Sigmoid colon (tissue), 7 donors: Measurements from ENCODE around the gene DLG1. TPM values are rescaled to one million over a fixed set of nuclear protein-coding genes. Genes with fewer than 3 reads are reported as not detected.

Experiments
- DNase-seq: peaks from one replicate; pipeline ENCODE4 v3.0.0-alpha.2; 2019
- H3K27ac ChIP-seq, 4 donors: fragments of 200-600 bp; sonication (generic); one replicate each; pipeline ENCODE4 v1.5.1; 2016 to 2019; ENCODE audit warnings: mild to moderate bottlenecking in 1 of 4
- H3K27me3 ChIP-seq, 3 donors: fragments of 200-600 bp; sonication (generic); one replicate each; pipeline ENCODE4 v1.5.1; 2019; ENCODE audit warnings: mild to moderate bottlenecking in 1 of 3
- H3K36me3 ChIP-seq, 4 donors: fragments of 200-600 bp; sonication (generic); one replicate each; pipeline ENCODE4 v1.5.1; 2016 to 2019
- H3K4me1 ChIP-seq, 4 donors: fragments of 200-600 bp; sonication (generic); one replicate each; pipeline ENCODE4 v1.5.1; 2017 to 2019
- H3K4me3 ChIP-seq, 4 donors: fragments of 200-600 bp; sonication (generic); one replicate each; pipeline ENCODE4 v1.5.1; 2017 to 2019; ENCODE audit warnings: mild to moderate bottlenecking in 2 of 4, moderate library complexity in 1 of 4
- H3K9me3 ChIP-seq, 4 donors: fragments of 200-600 bp in 3 of 4; sonication (generic) in 3 of 4; one replicate each; pipeline versions ENCODE4 v1.5.1 to v1.6.1; 2013 to 2019
- EP300 ChIP-seq, 4 donors: sonication (generic); formaldehyde crosslinking; IDR thresholded peaks; one replicate each; pipeline ENCODE4 v1.6.1; 2017; ENCODE audit warnings: antibody characterized with exemption in 4 of 4
- POLR2A ChIP-seq, 2 donors: fragments of 450-650 bp; IDR thresholded peaks; one replicate each; pipeline ENCODE4 v1.6.1; 2016; ENCODE audit warnings: antibody characterized with exemption in 2 of 2, mild to moderate bottlenecking in 2 of 2, moderate library complexity in 2 of 2
- POLR2AphosphoS5 ChIP-seq, 4 donors: sonication (generic); formaldehyde crosslinking; IDR thresholded peaks; one replicate each; pipeline ENCODE4 v1.6.1; 2017; ENCODE audit warnings: antibody characterized with exemption in 4 of 4
- WGBS, 2 donors: extraction: QIAGEN DNeasy Blood & Tissue Kit; methylation state at CpG; one replicate each; pipeline ENCODE4 v1.1.7; 2013; 5-methylcytosine and 5-hydroxymethylcytosine counted together
- intact Hi-C: fragments of 100-400 bp; cut with DNase I; formaldehyde crosslinking; loops from one replicate; pipeline ENCODE4 v1.15.1; 2023
- polyA plus RNA-seq, 3 donors: library from polyadenylated mRNA; stranded (reverse); fragments of 200-250 nt; gene quantifications; one replicate each; pipeline ENCODE4 v1.2.3, GENCODE V29; 2013
- total RNA-seq, 4 donors: library from RNA; depleted of rRNA; stranded (reverse); fragments of >200 nt; gene quantifications; one replicate each; pipeline ENCODE4 v1.1.0, GENCODE V29; 2016
- TF ChIP-seq, protein P1 (sequence below), 4 experiments: fragments of 450-650 bp in 3 of 4; fragments of 200-600 bp in 1 of 4; IDR thresholded peaks; one replicate each; pipeline ENCODE4 v1.5.1; 2016 to 2019; ENCODE audit warnings: antibody characterized with exemption in 4 of 4, mild to moderate bottlenecking in 3 of 4, moderate library complexity in 2 of 4
- donor health status: healthy with polysubstance abuse.
- donor health status: Bipolar disorder and iron deficiency.
- donor health status: healthy.

DLG1 gene
- 10 to 100 TPM; 62.6 to 71.0 (median 66.9) TPM for total RNA-seq
- polyA plus RNA-seq = 10 to 100 TPM; 30.6 to 83.7 (median 31.9) TPM

DNA sequence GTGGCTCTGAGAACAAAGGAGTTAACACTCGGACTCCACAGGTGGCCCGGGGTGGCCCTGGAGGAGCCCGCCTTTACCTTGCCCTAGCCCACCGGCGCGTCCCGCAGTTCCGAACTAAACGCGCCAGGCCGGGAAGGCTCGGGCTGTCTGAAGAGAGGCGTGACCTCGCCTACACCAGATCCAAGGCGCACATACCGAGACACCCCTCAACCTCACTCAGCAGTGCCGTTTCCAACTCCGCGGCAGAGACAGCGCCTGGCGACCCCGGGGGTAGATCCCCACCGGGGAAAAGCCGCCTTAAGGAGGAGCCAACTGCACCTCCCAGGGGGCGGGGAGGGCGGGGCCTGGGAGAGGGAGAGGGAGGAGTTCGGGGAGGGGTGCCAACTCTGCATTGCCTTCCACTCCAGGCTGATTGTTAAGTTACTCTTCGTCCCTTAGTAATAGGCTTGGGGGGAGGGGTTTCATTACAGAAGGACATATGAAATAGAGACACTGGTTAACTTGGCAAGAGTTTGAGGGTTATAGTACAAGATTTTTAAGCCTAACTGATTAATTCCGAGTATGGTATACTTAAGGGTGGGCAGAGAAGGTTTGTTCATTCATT is at the start of gene DLG1:
Gene DLG1, minus strand, starts transcription at position 272 of the 604 bp plus-strand sequence. CDS start 1,408 bp downstream, outside the sequence.
- H3K27ac ChIP-seq = peak within 1 kb of the TSS; percentile 88 to 95 (median 93)
- intact Hi-C loops = loop anchor here (5.0 kb wide), 2 partner anchors 54 to 79 kb away; no protein-coding TSS in a partner anchor
- DNase-seq = peak; percentile 93
- no peaks in the 10 kb centered on the region for H3K9me3 ChIP-seq
- H3K4me1 ChIP-seq = peaks cover 0 to 34% (median 21%) of the 10 kb centered on the region in 4 donors
- TF ChIP-seq EP300 (IDR thresholded peaks at IDR 0.05) (no peak), POLR2AphosphoS5 (IDR thresholded peaks at IDR 0.05) (peak in 3 of 4 donors; percentile 55 to 87 (median 73)), POLR2A (IDR thresholded peaks at IDR 0.05) (peak; percentile 38 to 69)
- TF ChIP-seq, protein P1, sequence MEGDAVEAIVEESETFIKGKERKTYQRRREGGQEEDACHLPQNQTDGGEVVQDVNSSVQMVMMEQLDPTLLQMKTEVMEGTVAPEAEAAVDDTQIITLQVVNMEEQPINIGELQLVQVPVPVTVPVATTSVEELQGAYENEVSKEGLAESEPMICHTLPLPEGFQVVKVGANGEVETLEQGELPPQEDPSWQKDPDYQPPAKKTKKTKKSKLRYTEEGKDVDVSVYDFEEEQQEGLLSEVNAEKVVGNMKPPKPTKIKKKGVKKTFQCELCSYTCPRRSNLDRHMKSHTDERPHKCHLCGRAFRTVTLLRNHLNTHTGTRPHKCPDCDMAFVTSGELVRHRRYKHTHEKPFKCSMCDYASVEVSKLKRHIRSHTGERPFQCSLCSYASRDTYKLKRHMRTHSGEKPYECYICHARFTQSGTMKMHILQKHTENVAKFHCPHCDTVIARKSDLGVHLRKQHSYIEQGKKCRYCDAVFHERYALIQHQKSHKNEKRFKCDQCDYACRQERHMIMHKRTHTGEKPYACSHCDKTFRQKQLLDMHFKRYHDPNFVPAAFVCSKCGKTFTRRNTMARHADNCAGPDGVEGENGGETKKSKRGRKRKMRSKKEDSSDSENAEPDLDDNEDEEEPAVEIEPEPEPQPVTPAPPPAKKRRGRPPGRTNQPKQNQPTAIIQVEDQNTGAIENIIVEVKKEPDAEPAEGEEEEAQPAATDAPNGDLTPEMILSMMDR (IDR thresholded peaks at IDR 0.05) = no peak
- 0 to 1% methylated on average over 29 of the region's 29 CpGs for WGBS, 2 donors
- H3K36me3 ChIP-seq = peaks cover 0 to 15% (median 0%) of the 10 kb centered on the region in 4 donors
- H3K27me3 ChIP-seq = no peaks in the 10 kb centered on the region
- peak within 1 kb of the TSS; percentile 74 to 95 (median 92) for H3K4me3 ChIP-seq

DNA sequence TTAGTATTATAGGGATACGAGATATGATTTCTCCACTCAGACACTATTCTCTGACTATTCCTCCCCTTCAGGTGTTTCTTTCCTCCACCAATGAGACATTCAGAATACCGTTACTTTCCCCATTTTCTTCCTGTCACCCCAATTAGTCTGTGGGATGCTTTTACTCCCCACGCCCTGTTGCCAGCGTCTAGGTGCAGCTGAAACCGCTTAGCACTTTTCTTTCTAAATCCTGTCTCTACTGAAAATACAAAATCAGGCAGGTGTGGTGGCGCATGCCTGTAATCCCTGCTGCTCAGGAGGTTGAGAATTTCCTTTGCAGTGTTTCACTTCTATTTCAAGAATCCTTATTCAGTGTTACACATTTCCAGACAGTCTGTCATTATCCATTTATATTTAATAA is 49.6 kb upstream of the DLG1 start:
- peaks cover 0 to 16% (median 14%) of the 10 kb centered on the region in 4 donors for H3K4me1 ChIP-seq
- no peak for DNase-seq
- no peak overlapping the region for H3K4me3 ChIP-seq
- 95 to 96% methylated on average over 6 of the region's 6 CpGs for WGBS, 2 donors
- no peak overlapping the region for H3K27ac ChIP-seq
- H3K27me3 ChIP-seq = no peaks in the 10 kb centered on the region
- TF ChIP-seq POLR2AphosphoS5 (IDR thresholded peaks at IDR 0.05) = no peak
- TF ChIP-seq POLR2A (IDR thresholded peaks at IDR 0.05) = no peak
- TF ChIP-seq EP300 (IDR thresholded peaks at IDR 0.05) = no peak
- TF ChIP-seq, protein P1 (IDR thresholded peaks at IDR 0.05) = no peak
- no peaks in the 10 kb centered on the region for H3K9me3 ChIP-seq
- intact Hi-C loops = no loop called here
- no peaks in the 10 kb centered on the region for H3K36me3 ChIP-seq

GRCh38 chr3:197345390-197345789 is 47.0 kb upstream of the DLG1 start:
- no peak for TF ChIP-seq EP300 (IDR thresholded peaks at IDR 0.05)
- Histone ChIP-seq H3K9me3 (no peaks in the 10 kb centered on the region), H3K36me3 (no peaks in the 10 kb centered on the region), H3K4me1 (no peaks in the 10 kb centered on the region), H3K27me3 (no peaks in the 10 kb centered on the region), H3K27ac (no peak overlapping the region), H3K4me3 (no peak overlapping the region)
- DNase-seq = no peak
- WGBS, 2 donors = 85 to 89% methylated on average over 4 of the region's 4 CpGs
- intact Hi-C loops = no loop called here

- Histone ChIP-seq H3K36me3 (no peaks in the 10 kb centered on the region), H3K4me3 (no peak overlapping the region), H3K27me3 (no peaks in the 10 kb centered on the region), H3K9me3 (no peaks in the 10 kb centered on the region), H3K27ac (no peak overlapping the region), H3K4me1 (no peaks in the 10 kb centered on the region)
- WGBS, 2 donors = 91 to 95% methylated on average over 11 of the region's 11 CpGs
- TF ChIP-seq POLR2AphosphoS5 (IDR thresholded peaks at IDR 0.05) (no peak), POLR2A (IDR thresholded peaks at IDR 0.05) (no peak), EP300 (IDR thresholded peaks at IDR 0.05) (no peak)
- TF ChIP-seq, protein P1 (IDR thresholded peaks at IDR 0.05) = no peak
- no peak for DNase-seq
- intact Hi-C loops = no loop called here
Measured at GRCh38 chr3:197344582-197345318, 46.3 kb upstream of the DLG1 start.

- intact Hi-C loops = no loop called here
- no peak overlapping the region for H3K27ac ChIP-seq
- no peak overlapping the region for H3K4me3 ChIP-seq
- no peaks in the 10 kb centered on the region for H3K4me1 ChIP-seq
- WGBS, 2 donors = 81 to 83% methylated on average over 10 of the region's 10 CpGs
- H3K9me3 ChIP-seq = no peaks in the 10 kb centered on the region
- no peak for DNase-seq
- no peak for TF ChIP-seq POLR2AphosphoS5 (IDR thresholded peaks at IDR 0.05)
- no peak for TF ChIP-seq EP300 (IDR thresholded peaks at IDR 0.05)
- TF ChIP-seq, protein P1 (IDR thresholded peaks at IDR 0.05) = no peak
- no peak for TF ChIP-seq POLR2A (IDR thresholded peaks at IDR 0.05)
- no peaks in the 10 kb centered on the region for H3K36me3 ChIP-seq
- no peaks in the 10 kb centered on the region for H3K27me3 ChIP-seq
Measured at GRCh38 chr3:197343656-197344408, 45.4 kb upstream of the DLG1 start.
